Right atrium auricular region (tissue), 2 donors: Measurements from ENCODE around the gene HOXA1. TPM values are rescaled to one million over a fixed set of nuclear protein-coding genes. Genes with fewer than 3 reads are reported as not detected.
A peak's percentile ranks its signal among the peaks of the same experiment; 100 is the strongest.

Experiments
- DNase-seq: peaks from one replicate; pipeline ENCODE4 v3.0.0-alpha.2; 2019; ENCODE audit warnings: low spot score
- H3K27ac ChIP-seq, 2 donors: fragments of 200-600 bp; sonication (generic); 1 replicate in 1 of 2; 2 replicates in 1 of 2; pipeline ENCODE4 v1.5.1; 2016 to 2019
- H3K27me3 ChIP-seq, 2 donors: fragments of 200-600 bp; sonication (generic); one replicate each; pipeline versions ENCODE4 v1.5.1 to v1.6.0; 2017 to 2019
- H3K36me3 ChIP-seq: fragments of 200-600 bp; sonication (generic); one replicate; pipeline ENCODE4 v1.5.1; 2016
- H3K4me1 ChIP-seq, 2 donors: fragments of 200-600 bp; sonication (generic); one replicate each; pipeline versions ENCODE4 v1.5.1 to v1.6.0; 2017 to 2019
- H3K4me3 ChIP-seq, 2 donors: fragments of 200-600 bp; sonication (generic); 1 replicate in 1 of 2; 2 replicates in 1 of 2; pipeline ENCODE4 v1.5.1; 2017 to 2019; ENCODE audit warnings: mild to moderate bottlenecking in 1 of 2, moderate library complexity in 1 of 2
- H3K9me3 ChIP-seq, 2 donors: fragments of 200-600 bp; sonication (generic); one replicate each; pipeline ENCODE4 v1.5.1; 2019
- total RNA-seq, 2 donors: library from RNA; depleted of rRNA; stranded (reverse); fragments of >200 nt; gene quantifications; one replicate each; pipeline ENCODE4 v1.1.0, GENCODE V29; 2016
- TF ChIP-seq, protein P1 (sequence below), 2 donors: fragments of 200-600 bp; sonication (generic); IDR thresholded peaks; one replicate each; pipeline ENCODE4 v1.5.1; 2019; ENCODE audit warnings: antibody characterized with exemption in 2 of 2

HOXA1 gene
- total RNA-seq, 2 donors from 2014 or later, result 0.20 TPM; not detected in 1

DNA sequence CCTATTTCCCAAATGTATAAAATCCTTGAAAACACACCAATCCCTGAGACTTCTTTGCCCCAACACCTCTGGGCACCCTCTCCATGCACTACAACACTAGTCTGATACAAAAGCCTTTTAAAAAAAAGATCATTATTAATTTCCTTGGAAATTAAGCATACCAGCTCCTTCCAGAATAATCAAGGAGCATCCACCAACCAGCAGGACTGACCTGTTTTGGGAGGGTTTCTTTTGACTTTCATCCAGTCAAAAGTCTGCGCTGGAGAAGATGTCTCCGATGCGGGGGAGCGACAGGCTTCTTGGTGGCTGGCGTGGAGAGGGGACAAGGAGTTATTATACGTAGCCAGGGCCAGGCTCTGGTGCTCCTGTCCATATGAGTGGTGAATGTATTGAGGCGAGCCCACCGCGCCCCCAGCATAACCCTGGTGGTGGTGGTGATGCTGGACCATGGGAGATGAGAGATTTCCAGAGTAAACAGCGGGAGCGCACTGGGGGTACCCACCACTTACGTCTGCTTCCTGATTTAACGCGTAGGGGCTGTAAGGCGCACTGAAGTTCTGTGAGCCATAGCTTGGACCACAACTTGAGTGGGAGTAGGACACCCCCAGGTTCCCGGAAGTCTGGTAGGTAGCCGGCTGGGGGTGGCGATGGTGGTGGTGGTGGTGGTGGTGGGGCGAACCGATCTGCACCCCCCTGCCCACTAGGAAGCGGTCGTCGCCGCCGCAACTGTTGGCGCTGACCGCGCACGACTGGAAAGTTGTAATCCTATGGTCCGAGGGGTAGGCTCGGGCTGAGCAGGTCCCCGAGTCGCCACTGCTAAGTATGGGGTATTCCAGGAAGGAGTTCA lies 527 bp downstream of the HOXA1 start:
- Histone ChIP-seq H3K4me1 (peaks cover 0 to 30% of the 10 kb centered on the region in 2 donors), H3K27me3 (peaks cover 32 to 41% of the 10 kb centered on the region in 2 donors), H3K36me3 (no peaks in the 10 kb centered on the region), H3K9me3 (no peaks in the 10 kb centered on the region), H3K27ac (no peak overlapping the region), H3K4me3 (peak overlapping the region; percentile 58 to 65)
- DNase-seq, result no peak
- TF ChIP-seq, protein P1, sequence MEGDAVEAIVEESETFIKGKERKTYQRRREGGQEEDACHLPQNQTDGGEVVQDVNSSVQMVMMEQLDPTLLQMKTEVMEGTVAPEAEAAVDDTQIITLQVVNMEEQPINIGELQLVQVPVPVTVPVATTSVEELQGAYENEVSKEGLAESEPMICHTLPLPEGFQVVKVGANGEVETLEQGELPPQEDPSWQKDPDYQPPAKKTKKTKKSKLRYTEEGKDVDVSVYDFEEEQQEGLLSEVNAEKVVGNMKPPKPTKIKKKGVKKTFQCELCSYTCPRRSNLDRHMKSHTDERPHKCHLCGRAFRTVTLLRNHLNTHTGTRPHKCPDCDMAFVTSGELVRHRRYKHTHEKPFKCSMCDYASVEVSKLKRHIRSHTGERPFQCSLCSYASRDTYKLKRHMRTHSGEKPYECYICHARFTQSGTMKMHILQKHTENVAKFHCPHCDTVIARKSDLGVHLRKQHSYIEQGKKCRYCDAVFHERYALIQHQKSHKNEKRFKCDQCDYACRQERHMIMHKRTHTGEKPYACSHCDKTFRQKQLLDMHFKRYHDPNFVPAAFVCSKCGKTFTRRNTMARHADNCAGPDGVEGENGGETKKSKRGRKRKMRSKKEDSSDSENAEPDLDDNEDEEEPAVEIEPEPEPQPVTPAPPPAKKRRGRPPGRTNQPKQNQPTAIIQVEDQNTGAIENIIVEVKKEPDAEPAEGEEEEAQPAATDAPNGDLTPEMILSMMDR (IDR thresholded peaks at IDR 0.05), result no peak

DNA sequence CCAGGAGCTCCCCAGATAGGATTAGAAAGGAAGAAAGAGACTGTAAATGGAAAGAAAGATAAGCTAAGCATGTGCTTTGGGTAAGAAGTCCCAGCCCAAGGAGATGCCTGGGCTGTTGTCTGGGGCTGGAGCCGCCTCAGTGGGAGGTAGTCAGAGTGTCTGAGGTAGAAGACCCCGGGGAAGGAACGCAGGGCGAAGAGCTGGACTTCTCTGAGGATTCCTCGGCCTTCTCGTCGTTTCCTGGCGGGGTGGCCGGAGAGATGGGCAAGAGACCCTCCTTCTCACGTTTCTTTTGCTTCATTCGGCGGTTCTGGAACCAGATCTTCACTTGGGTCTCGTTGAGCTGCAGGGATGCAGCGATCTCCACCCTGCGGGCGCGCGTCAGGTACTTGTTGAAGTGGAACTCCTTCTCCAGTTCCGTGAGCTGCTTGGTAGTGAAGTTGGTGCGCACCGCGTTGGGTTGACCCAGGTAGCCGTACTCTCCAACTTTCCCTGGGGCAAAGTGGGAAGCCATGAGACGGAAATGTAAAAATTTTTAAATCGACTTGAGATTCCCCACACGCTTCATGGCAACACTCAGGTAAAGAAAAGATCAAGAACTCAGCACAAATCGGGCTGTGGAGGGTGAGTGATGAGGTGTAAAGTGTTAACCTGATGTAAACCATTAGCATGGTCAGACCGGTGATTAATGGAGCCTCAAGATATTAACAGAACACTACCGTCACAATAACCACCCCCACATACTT lies 1.3 kb downstream of the HOXA1 start:
- H3K4me3 ChIP-seq, result no peak overlapping the region
- no peak overlapping the region for H3K27ac ChIP-seq
- no peaks in the 10 kb centered on the region for H3K9me3 ChIP-seq
- H3K27me3 ChIP-seq, result peaks cover 30 to 33% of the 10 kb centered on the region in 2 donors
- no peaks in the 10 kb centered on the region for H3K36me3 ChIP-seq
- TF ChIP-seq, protein P1 (IDR thresholded peaks at IDR 0.05), result no peak
- no peak for DNase-seq
- H3K4me1 ChIP-seq, result peaks cover 0 to 30% of the 10 kb centered on the region in 2 donors

DNA sequence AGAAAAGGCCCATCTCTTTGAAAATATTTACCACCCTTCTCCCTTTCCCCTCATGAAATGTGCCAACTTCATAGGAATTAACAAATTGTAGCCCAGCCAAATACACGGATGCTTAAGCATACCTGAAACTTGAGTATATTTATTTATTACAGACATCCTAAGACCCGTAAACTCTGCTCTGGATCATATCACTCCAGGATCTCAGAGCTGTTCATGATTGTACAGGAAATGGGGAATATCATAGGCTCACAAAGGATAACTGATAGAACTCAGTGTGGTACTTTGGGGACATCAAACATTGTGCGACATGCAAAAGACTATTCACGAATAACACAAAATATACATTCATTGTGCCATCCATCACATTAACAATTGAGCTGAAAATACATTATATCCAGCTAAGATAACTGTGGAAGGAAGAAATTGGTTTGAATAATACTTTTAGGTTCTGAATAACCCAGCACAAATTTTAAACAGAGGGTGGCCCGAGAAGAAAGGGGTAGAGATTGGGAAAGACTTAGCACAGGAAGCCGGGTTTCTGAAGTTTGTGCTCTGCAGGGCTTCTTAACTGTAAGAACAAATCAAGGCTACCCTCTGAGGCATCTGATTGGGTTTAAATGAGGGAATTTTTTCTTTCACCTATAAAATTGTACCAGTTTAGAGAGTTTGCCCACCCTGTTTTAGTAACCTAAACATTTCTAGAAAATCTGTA lies 2.5 kb downstream of the HOXA1 start:
- H3K27ac ChIP-seq, result no peak overlapping the region
- H3K36me3 ChIP-seq, result no peaks in the 10 kb centered on the region
- no peak for DNase-seq
- TF ChIP-seq, protein P1 (IDR thresholded peaks at IDR 0.05), result no peak
- peaks cover 0 to 22% of the 10 kb centered on the region in 2 donors for H3K4me1 ChIP-seq
- H3K4me3 ChIP-seq, result no peak overlapping the region
- H3K9me3 ChIP-seq, result no peaks in the 10 kb centered on the region
- H3K27me3 ChIP-seq, result peaks cover 22 to 32% of the 10 kb centered on the region in 2 donors

DNA sequence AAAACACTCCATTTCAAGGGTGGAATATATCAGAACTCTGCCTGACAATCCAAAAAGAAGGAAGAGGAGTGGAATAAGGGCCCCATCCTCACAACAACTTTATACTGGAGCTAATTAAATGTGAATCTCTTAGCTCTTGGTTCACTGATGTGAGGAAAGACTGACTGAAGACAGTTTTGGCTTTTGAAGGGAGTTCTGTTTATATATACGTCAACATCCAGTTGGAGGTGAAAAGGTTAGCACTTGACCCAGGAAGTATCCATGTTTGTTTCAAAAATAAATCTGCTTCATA lies 3.0 kb downstream of the HOXA1 start:
- peaks cover 17 to 32% of the 10 kb centered on the region in 2 donors for H3K27me3 ChIP-seq
- TF ChIP-seq, protein P1 (IDR thresholded peaks at IDR 0.05), result no peak
- peaks cover 0 to 5% of the 10 kb centered on the region in 2 donors for H3K9me3 ChIP-seq
- no peak for DNase-seq
- H3K36me3 ChIP-seq, result no peaks in the 10 kb centered on the region
- peaks cover 0 to 16% of the 10 kb centered on the region in 2 donors for H3K4me1 ChIP-seq
- H3K27ac ChIP-seq, result no peak overlapping the region
- no peak overlapping the region for H3K4me3 ChIP-seq

DNA sequence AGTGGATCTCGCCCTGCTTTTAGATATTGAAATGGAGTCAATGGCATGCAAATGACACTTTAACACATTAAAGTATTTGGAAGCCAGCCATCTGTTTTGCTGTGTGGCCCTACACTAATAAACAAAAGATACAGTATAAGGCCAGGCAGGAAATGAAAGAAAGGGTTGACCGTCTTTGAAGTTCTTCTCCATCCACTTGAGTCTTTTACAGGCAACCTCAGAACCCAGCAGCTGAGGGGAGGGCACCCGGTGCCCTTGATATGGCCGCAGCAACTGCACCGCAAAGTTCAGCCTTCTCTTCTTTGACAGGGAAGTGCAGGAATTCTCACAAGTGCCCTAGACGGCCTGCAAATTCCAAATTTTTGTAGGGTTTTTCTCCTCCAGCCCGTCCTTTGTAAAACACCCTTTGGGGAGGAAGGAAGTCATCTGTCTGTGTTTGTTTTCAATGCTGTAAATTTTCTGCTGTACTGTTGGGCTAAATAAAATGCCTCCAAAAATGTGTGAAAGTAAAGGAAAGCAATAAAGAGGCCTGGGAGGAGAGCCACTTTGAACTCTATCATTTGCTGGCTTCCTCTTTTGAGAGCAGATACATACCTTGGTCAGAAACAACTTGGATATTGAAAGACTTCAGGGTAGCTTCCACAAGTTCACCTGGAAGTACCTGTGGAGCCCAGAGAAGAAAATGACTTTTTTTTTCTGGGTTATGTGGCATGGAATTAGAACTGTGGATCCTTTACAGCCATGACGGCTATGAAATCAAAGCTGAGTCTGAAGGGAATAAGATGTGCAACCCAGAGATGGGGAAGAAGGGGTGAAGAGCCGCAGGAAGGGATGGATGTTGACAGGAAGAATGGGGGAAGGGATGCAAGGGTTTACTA lies 3.6 kb downstream of the HOXA1 start:
- DNase-seq, result no peak
- Histone ChIP-seq H3K4me1 (peaks cover 0 to 16% of the 10 kb centered on the region in 2 donors), H3K27ac (no peak overlapping the region), H3K36me3 (no peaks in the 10 kb centered on the region), H3K9me3 (peaks cover 0 to 11% of the 10 kb centered on the region in 2 donors), H3K4me3 (no peak overlapping the region), H3K27me3 (peaks cover 12 to 34% of the 10 kb centered on the region in 2 donors)
- TF ChIP-seq, protein P1 (IDR thresholded peaks at IDR 0.05), result no peak
